ENCODE measurements around the gene PLEKHH1. TPM values are rescaled to one million over a fixed set of nuclear protein-coding genes. Genes with fewer than 3 reads are reported as not detected.

Gene PLEKHH1
- total RNA-seq, 2 experiments from 2014 or later: 0.16 to 0.53 TPM

- Histone ChIP-seq H3K4me1 (ENCODE audit: insufficient read depth, low read length) (peaks cover 3% of the 10 kb centered on the region), H3K36me3 (ENCODE audit: insufficient read depth, low read length) (no peaks in the 10 kb centered on the region), H3K27me3 (ENCODE audit: control insufficient read depth in 1 of 2, insufficient read depth in 2 of 2, low read length in 2 of 2) (no peaks in the 10 kb centered on the region), H3K9me3 (ENCODE audit: control insufficient read depth in 1 of 2, insufficient read depth in 1 of 2, low read length in 2 of 2) (peaks cover 0 to 3% of the 10 kb centered on the region in 2 experiments), H3K4me3 (ENCODE audit: low read length) (no peak overlapping the region), H3K27ac (ENCODE audit: low read depth in 1 of 2, low read length in 2 of 2) (no peak overlapping the region)
- DNase-seq (no peak), ATAC-seq (ENCODE audit: poor library complexity) (no peak)
- no peak for TF ChIP-seq CTCF (IDR thresholded peaks at IDR 0.05)
- H3K4me3 Mint-ChIP-seq: no peak overlapping the region
- no peaks in the 10 kb centered on the region for H3K27me3 Mint-ChIP-seq
- H3K36me3 Mint-ChIP-seq (ENCODE audit: low read depth): no peaks in the 10 kb centered on the region
- H3K27ac Mint-ChIP-seq: no peak overlapping the region
- intact Hi-C loops (cut with DNase I, micrococcal nuclease): loop anchor here (5.0 to 10.0 kb wide), 3 partner anchors 47 to 1219 kb away; no protein-coding TSS in a partner anchor
- ChIA-PET CTCF (no interaction called here), POLR2A (no interaction called here)
- no peaks in the 10 kb centered on the region for H3K9me3 Mint-ChIP-seq
- H3K4me1 Mint-ChIP-seq (ENCODE audit: low read depth): no peaks in the 10 kb centered on the region
Measured at GRCh38 chr14:67574156-67574555, 41.1 kb downstream of the PLEKHH1 start.

GRCh38 chr14:67574806-67575205 is 41.7 kb downstream of the PLEKHH1 start:
- intact Hi-C loops (cut with DNase I, micrococcal nuclease): loop anchor here (5.0 to 10.0 kb wide), 3 partner anchors 48 to 1220 kb away; no protein-coding TSS in a partner anchor
- POLR2A ChIA-PET: no interaction called here
- CTCF ChIA-PET: no interaction called here

GRCh38 chr14:67575684-67576083 is 42.6 kb downstream of the PLEKHH1 start:
- H3K4me3 ChIP-seq (ENCODE audit: low read length): no peak overlapping the region
- H3K9me3 Mint-ChIP-seq: no peaks in the 10 kb centered on the region
- H3K27ac ChIP-seq (ENCODE audit: low read depth in 1 of 2, low read length in 2 of 2): no peak overlapping the region
- H3K27me3 Mint-ChIP-seq: no peaks in the 10 kb centered on the region
- H3K36me3 Mint-ChIP-seq (ENCODE audit: low read depth): no peaks in the 10 kb centered on the region
- ChIA-PET POLR2A (no interaction called here), CTCF (interaction anchor here (0.8 kb wide), 1 partner anchor 149 kb away, joined by 3 read pairs; no protein-coding TSS in a partner anchor)
- no peaks in the 10 kb centered on the region for H3K36me3 ChIP-seq (ENCODE audit: insufficient read depth, low read length)
- no peaks in the 10 kb centered on the region for H3K27me3 ChIP-seq (ENCODE audit: control insufficient read depth in 1 of 2, insufficient read depth in 2 of 2, low read length in 2 of 2)
- intact Hi-C loops (cut with DNase I, micrococcal nuclease): loop anchor here in 1 of 2 experiments (10.0 kb wide), 1 partner anchor 1221 kb away; no protein-coding TSS in a partner anchor
- TF ChIP-seq CTCF (IDR thresholded peaks at IDR 0.05): no peak
- ATAC-seq (ENCODE audit: poor library complexity) (no peak), DNase-seq (peak in 1 of 14 experiments; percentile 12)
- H3K27ac Mint-ChIP-seq: no peak overlapping the region
- no peak overlapping the region for H3K4me3 Mint-ChIP-seq
- H3K9me3 ChIP-seq (ENCODE audit: control insufficient read depth in 1 of 2, insufficient read depth in 1 of 2, low read length in 2 of 2): peaks cover 0 to 3% of the 10 kb centered on the region in 2 experiments
- no peaks in the 10 kb centered on the region for H3K4me1 Mint-ChIP-seq (ENCODE audit: low read depth)
- peaks cover 3% of the 10 kb centered on the region for H3K4me1 ChIP-seq (ENCODE audit: insufficient read depth, low read length)

More at GRCh38 chr14:67574806-67575205, 41.7 kb downstream of the PLEKHH1 start:
- H3K4me1 ChIP-seq (ENCODE audit: insufficient read depth, low read length): peaks cover 3% of the 10 kb centered on the region
- no peaks in the 10 kb centered on the region for H3K27me3 ChIP-seq (ENCODE audit: control insufficient read depth in 1 of 2, insufficient read depth in 2 of 2, low read length in 2 of 2)
- H3K36me3 ChIP-seq (ENCODE audit: insufficient read depth, low read length): no peaks in the 10 kb centered on the region
- H3K27ac ChIP-seq (ENCODE audit: low read depth in 1 of 2, low read length in 2 of 2): no peak overlapping the region
- H3K4me3 ChIP-seq (ENCODE audit: low read length): no peak overlapping the region
- no peaks in the 10 kb centered on the region for H3K4me1 Mint-ChIP-seq (ENCODE audit: low read depth)
- H3K27ac Mint-ChIP-seq: no peak overlapping the region
- peaks cover 0 to 3% of the 10 kb centered on the region in 2 experiments for H3K9me3 ChIP-seq (ENCODE audit: control insufficient read depth in 1 of 2, insufficient read depth in 1 of 2, low read length in 2 of 2)
- H3K27me3 Mint-ChIP-seq: no peaks in the 10 kb centered on the region
- ATAC-seq (ENCODE audit: poor library complexity) (no peak), DNase-seq (no peak)
- H3K36me3 Mint-ChIP-seq (ENCODE audit: low read depth): no peaks in the 10 kb centered on the region
- no peak overlapping the region for H3K4me3 Mint-ChIP-seq
- H3K9me3 Mint-ChIP-seq: no peaks in the 10 kb centered on the region
- no peak for TF ChIP-seq CTCF (IDR thresholded peaks at IDR 0.05)

Data from CD4-positive, alpha-beta T cell (primary cell).